HG03196 (cell line): ENCODE results near the gene MTERF4.

ENCODE experiments used
- ATAC-seq: cut with Tn5 transposase; IDR thresholded peaks from one replicate; pipeline ENCODE4 v1.9.1; 2021; ENCODE audit not compliant: unreplicated experiment

MTERF4 gene, protein sequence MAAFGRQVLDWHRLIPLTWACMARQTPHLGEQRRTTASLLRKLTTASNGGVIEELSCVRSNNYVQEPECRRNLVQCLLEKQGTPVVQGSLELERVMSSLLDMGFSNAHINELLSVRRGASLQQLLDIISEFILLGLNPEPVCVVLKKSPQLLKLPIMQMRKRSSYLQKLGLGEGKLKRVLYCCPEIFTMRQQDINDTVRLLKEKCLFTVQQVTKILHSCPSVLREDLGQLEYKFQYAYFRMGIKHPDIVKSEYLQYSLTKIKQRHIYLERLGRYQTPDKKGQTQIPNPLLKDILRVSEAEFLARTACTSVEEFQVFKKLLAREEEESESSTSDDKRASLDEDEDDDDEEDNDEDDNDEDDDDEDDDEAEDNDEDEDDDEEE

GRCh38 chr2:241102239-241102803 lies at the start of gene MTERF4:
Gene MTERF4, minus strand, starts transcription at chr2:241102287. Its CDS starts 14 bp downstream, at chr2:241102273.
- ATAC-seq, result peak; percentile 84

GRCh38 chr2:241150660-241151530 lies 48.8 kb upstream of the MTERF4 start:
- ATAC-seq, result no peak

- peak; percentile 66 for ATAC-seq
Observed at GRCh38 chr2:241149925-241150659, 48.0 kb upstream of the MTERF4 start, which contains the start of gene PPP1R7. Gene PPP1R7, plus strand, starts transcription at chr2:241150467. Its CDS starts 29 bp downstream, at chr2:241150496.

- ATAC-seq, result peak; percentile 19
Observed at GRCh38 chr2:241149675-241149924, 47.5 kb upstream of the MTERF4 start.

DNA sequence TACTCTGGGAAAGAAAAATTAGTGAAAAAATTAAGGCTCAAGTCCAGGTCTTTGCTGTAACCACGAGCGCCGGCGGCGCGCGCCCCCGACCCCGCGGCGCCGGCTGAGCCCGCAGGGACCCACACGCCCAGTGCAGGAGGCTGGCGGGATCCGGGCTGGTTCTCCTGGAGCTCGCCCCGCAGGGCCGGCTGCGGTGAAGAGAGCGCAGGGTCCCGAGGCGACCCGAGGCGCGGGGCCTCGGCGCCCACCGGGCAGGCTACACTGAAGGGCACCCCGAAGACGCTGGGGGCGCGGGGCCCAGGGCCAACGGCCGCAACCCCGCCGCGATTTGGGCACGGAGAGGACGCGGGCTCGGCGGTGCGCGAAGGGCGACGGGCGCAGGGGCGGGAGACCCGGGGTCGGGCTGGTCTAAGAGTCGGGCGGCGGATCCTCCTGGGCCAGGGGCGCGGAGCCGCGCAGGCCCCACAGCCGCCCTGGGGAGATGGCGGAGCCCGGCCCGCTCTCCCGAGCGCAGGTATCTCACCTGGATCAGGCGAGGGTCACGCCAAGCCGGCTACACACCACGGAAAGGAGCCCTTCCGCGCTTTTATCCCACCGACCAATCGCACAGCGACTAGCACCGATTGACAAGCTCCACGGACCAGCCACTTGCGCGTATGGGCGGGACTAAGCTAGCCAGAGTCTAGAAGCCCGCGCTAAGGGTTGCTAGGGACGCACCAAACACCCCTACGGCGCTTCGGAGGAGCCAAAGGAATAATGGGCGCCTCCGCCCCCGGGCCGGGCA lies 47.0 kb upstream of the MTERF4 start, which contains the start of gene PASK:
Gene PASK, minus strand, starts transcription at position 582 of the 784 bp plus-strand sequence. CDS start 6,440 bp downstream, outside the sequence.
- peak; percentile 72 for ATAC-seq

- ATAC-seq, result no peak
Observed at GRCh38 chr2:241148239-241148638, 46.2 kb upstream of the MTERF4 start.

GRCh38 chr2:241147336-241147735 lies 45.2 kb upstream of the MTERF4 start:
- no peak for ATAC-seq

DNA sequence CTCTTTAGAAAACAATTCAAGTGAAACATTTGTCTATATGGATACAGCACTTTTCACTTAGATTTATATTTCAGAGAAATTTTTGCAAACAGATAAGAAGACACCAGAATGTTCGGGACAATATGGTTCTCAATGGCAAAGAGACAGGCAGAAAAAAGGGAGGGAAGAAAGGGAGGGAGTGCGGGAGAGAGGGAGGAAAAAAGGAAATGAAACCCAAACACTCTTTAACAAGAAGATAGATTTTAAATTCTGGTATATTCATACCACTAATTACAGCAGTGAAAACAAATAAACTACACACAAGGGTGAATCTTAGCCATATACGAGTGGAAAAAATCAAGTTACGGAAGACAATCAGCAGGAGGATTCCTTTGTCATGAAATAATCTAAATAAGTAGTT lies 44.2 kb upstream of the MTERF4 start:
- no peak for ATAC-seq

DNA sequence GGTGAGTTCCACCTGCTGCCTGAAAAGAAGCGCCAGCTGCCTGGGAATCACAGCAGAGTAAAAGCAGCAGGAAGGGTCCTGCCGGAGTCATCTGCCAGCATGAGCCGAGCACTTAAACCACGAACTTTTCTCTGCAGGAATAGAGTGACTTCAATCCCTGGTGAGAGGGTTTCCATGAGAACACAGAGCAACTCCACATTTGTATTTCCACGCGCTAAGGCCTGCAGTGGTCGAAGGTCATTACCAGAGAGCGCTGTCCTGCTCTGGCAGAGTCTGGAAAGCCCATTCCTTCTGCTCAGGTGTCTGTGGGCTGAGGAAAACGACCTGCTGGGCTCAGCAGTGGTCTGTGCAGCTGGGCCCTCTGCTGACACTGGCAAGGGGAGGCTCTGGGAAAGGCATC lies 40.5 kb upstream of the MTERF4 start:
- ATAC-seq, result no peak

DNA sequence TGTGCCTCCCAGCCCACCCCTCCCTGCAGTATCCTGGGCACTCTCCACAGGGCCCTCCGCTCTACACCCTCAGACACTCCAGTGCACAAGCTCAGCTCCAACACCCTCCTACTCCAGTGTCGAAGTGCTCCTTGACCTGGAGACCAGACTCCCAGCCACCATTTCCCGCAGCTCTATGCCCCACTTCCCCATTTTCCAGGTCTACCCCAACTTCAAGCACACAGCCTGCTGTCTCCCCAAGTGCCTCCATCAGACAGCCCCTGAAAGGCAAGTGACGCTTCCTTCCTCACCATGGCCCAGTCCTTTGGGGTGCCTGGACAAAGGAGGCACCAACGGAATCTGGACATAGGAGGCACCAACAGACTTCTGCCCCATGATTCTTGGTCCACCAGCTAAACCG lies 40.0 kb upstream of the MTERF4 start:
- ATAC-seq, result no peak

GRCh38 chr2:241141214-241141770 lies 39.2 kb upstream of the MTERF4 start:
- ATAC-seq, result no peak

GRCh38 chr2:241140445-241140840 lies 38.4 kb upstream of the MTERF4 start:
- no peak for ATAC-seq

DNA sequence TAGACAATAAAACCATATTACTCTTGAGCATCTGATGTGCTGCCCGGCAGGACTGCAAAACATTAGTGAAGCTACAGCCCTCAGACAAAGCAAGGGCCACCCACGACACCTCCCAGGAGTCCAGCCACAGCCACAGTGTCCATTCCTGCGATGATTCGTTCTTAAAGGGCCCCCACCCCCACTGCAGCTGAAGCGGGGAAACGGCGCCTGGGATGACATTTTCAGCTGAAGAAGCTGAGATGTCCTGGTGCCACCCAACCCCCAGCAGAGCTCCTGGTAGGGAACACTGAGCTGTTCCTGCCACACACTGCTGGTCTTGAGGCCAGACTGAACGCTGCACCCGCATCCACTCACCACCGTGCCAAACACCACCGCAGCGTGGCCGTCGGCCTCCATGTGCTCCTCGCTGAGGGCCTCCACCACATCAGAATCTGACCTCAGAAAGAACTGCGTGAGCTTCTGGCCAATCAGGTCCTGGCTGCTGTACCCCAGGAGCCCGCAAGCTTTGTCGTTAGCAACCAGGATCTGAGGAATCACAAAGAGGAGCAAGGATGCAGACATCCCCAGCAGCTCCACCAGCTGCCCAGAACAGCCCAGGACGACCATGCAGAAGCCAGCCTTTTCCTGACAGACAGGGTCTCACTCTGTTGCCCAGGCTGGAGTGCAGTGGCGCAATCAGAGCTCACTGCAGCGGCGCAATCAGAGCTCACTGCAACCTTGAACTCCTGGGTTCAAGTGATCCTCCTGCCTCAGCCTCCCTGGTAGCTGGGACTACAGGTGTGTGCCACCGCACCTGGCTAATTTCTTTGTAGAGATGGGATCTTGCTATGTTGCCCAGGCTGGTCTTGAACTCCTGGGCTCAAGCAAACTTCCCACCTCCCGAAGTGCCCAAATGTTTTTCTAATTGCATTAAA lies 37.7 kb upstream of the MTERF4 start:
- ATAC-seq, result no peak

GRCh38 chr2:241138471-241138870 lies 36.4 kb upstream of the MTERF4 start:
- ATAC-seq, result no peak

DNA sequence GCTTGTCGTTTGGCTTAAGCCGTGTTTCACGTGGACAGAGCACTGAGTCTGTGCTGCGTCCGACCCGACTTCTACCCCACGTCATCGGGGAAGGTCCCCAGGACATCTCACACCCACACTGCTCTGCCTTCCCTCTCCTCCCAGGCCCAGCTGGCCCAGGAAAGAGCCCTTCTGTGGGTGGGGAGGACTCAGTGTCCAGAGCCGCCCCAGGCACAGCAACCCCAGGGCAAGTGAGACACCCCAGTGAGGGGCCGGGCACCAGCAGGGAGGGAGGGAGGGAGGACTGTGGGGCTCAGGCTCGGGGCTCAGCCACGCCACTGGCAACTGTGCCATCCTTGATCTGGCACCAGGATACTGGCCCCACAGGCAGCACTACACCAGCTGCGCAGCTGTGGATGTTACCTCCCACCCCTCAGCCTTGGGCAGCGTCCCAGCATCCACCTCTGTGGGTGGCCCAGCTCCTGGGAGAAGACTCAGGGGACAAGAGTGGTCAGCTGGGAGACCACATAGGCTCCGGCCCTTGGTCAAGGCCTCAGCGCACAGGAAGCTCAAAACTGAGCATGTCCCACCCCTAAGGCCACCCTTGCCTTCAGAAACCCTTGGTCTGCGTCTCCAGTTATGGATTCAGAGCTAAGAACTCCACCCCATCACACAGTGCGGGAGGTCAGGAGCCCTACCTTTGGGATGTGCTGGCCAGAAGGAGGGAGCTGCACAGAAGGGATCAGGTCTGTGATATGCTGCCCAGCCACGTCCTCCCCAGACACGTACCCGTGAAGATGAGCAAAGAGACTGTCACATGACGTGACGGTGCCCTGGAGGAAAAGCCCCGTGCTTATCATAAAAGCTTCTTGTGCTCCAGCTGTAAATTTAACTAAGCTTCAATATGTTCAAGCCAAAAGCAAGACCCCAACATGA lies 35.4 kb upstream of the MTERF4 start:
- ATAC-seq, result no peak

- ATAC-seq, result no peak
Observed at GRCh38 chr2:241136661-241137260, 34.7 kb upstream of the MTERF4 start.

DNA sequence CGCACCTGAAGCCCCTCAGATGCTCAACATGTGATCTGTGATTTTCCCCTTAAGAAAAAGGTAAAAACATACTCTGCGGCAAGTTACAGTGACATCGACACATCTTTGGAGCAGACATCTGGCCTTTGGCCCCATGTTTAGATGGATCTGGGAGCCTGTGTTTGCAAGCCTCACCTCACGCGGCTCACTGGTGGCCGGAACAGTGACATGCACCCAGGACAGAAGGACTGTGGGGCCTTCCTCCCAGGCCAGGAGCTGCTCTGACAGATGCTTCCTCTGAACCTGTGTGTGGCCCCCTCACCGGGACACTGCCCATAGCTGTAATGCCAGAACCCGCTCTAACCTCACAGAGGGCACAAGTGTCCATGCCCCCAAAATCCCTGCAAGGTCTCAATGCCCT lies 34.1 kb upstream of the MTERF4 start:
- ATAC-seq, result no peak
